ENCODE data around the gene NKX1-1.

- no peak for TF ChIP-seq POLR2A (IDR thresholded peaks at IDR 0.05; ENCODE audit: low read depth, low read length)
- TF ChIP-seq TAF1 (IDR thresholded peaks at IDR 0.05; ENCODE audit: low read depth, low read length), result no peak
- no peak for TF ChIP-seq POLR2AphosphoS5 (IDR thresholded peaks at IDR 0.05; ENCODE audit: low read depth, low read length)
- TF ChIP-seq PAX5 (IDR thresholded peaks at IDR 0.05; ENCODE audit: insufficient read depth, low read length, severe bottlenecking), result no peak
- no peak for TF ChIP-seq SPI1 (IDR thresholded peaks at IDR 0.05; ENCODE audit: low read depth, low read length)
- TF ChIP-seq POU2F2 (IDR thresholded peaks at IDR 0.05; ENCODE audit: low read depth, low read length), result no peak
Measured at GRCh38 chr4:1398681-1399507, 7.3 kb downstream of the NKX1-1 start.

Measured in GM12891 (cell line).